Left ventricle myocardium inferior (tissue), 1 donor: ENCODE data around the gene SUFU. TPM values are rescaled to one million over a fixed set of nuclear protein-coding genes. Genes with fewer than 3 reads are reported as not detected.

Experiments used
- DNase-seq: peaks from one replicate; pipeline ENCODE4 v3.0.0-alpha.2; 2020
- H3K27ac ChIP-seq: fragments of 200-600 bp; replicated peaks from 2 replicates; pipeline ENCODE4 v1.8.0; 2021
- H3K27me3 ChIP-seq: fragments of 200-600 bp; 2 replicates; pipeline ENCODE4 v1.8.0; 2021; ENCODE audit warnings: low read depth
- H3K36me3 ChIP-seq: fragments of 200-600 bp; 2 replicates; pipeline ENCODE4 v1.8.0; 2021
- H3K4me1 ChIP-seq: fragments of 200-600 bp; 2 replicates; pipeline ENCODE4 v1.8.0; 2021
- H3K4me3 ChIP-seq: fragments of 200-600 bp; 2 replicates; pipeline ENCODE4 v1.8.0; 2021; ENCODE audit warnings: mild to moderate bottlenecking, moderate library complexity
- H3K9me3 ChIP-seq: fragments of 200-600 bp; replicated peaks from 2 replicates; pipeline ENCODE4 v1.8.0; 2021
- CTCF ChIP-seq: fragments of 200-600 bp; IDR thresholded peaks from 2 replicates; pipeline ENCODE4 v1.8.0; 2021; ENCODE audit warnings: antibody characterized with exemption, mild to moderate bottlenecking, borderline replicate concordance
- intact Hi-C: fragments of 100-400 bp; cut with micrococcal nuclease; formaldehyde crosslinking; loops from one replicate; pipeline ENCODE4 v1.11.0; 2022
- total RNA-seq: library from RNA; stranded (reverse); fragmentation: NEBNext Ultra II Directional; extraction: Animal tissue kit (Norgen Biotek cat#: 25700); gene quantifications from one replicate; pipeline ENCODE4 v1.2.1, GENCODE V29; 2021
- donor health status: DM: no; HTN: yes; CAD: no; lungs with severe emphysema.

The SUFU gene
- total RNA-seq, 1 donor from 2014 or later: 7.9 TPM

- H3K27me3 ChIP-seq: no peaks in the 10 kb centered on the region
- peak overlapping the region; percentile 91 for H3K27ac ChIP-seq
- no peak for DNase-seq
- H3K36me3 ChIP-seq: peaks cover 3% of the 10 kb centered on the region
- intact Hi-C loops: no loop called here
- no peak overlapping the region for H3K4me3 ChIP-seq
- TF ChIP-seq CTCF: no peak
- H3K4me1 ChIP-seq: peaks cover 100% of the 10 kb centered on the region
- no peaks in the 10 kb centered on the region for H3K9me3 ChIP-seq
Observed at GRCh38 chr10:102629661-102630614, 126.2 kb downstream of the SUFU start.

GRCh38 chr10:102630663-102631062 is 126.9 kb downstream of the SUFU start:
- no peak for DNase-seq
- intact Hi-C loops: no loop called here
- peak overlapping the region; percentile 91 for H3K27ac ChIP-seq
- H3K9me3 ChIP-seq: no peaks in the 10 kb centered on the region
- peaks cover 3% of the 10 kb centered on the region for H3K36me3 ChIP-seq
- H3K4me3 ChIP-seq: no peak overlapping the region
- peaks cover 97% of the 10 kb centered on the region for H3K4me1 ChIP-seq
- TF ChIP-seq CTCF: no peak
- no peaks in the 10 kb centered on the region for H3K27me3 ChIP-seq

- no peak for DNase-seq
- TF ChIP-seq CTCF: no peak
- Histone ChIP-seq H3K27ac (peak overlapping the region; percentile 91), H3K4me1 (peaks cover 86% of the 10 kb centered on the region), H3K36me3 (peaks cover 3% of the 10 kb centered on the region), H3K4me3 (no peak overlapping the region), H3K9me3 (no peaks in the 10 kb centered on the region), H3K27me3 (no peaks in the 10 kb centered on the region)
- intact Hi-C loops: no loop called here
Observed at GRCh38 chr10:102631525-102632393, 128.0 kb downstream of the SUFU start.

- Histone ChIP-seq H3K27ac (peak overlapping the region; percentile 91), H3K27me3 (no peaks in the 10 kb centered on the region), H3K9me3 (no peaks in the 10 kb centered on the region), H3K4me3 (no peak overlapping the region), H3K4me1 (peaks cover 78% of the 10 kb centered on the region), H3K36me3 (peaks cover 3% of the 10 kb centered on the region)
- intact Hi-C loops: no loop called here
- TF ChIP-seq CTCF: no peak
- no peak for DNase-seq
Observed at GRCh38 chr10:102632394-102633111, 128.8 kb downstream of the SUFU start.

- H3K36me3 ChIP-seq: peaks cover 3% of the 10 kb centered on the region
- peak overlapping the region; percentile 91 for H3K27ac ChIP-seq
- no peaks in the 10 kb centered on the region for H3K27me3 ChIP-seq
- TF ChIP-seq CTCF: no peak
- no peaks in the 10 kb centered on the region for H3K9me3 ChIP-seq
- DNase-seq: peak; percentile 48
- peaks cover 70% of the 10 kb centered on the region for H3K4me1 ChIP-seq
- no peak overlapping the region for H3K4me3 ChIP-seq
- intact Hi-C loops: no loop called here
Observed at GRCh38 chr10:102633287-102633686, 129.5 kb downstream of the SUFU start.
